GM21381 (cell line): ENCODE data around the gene HNRNPL.
A peak's percentile ranks its signal among the peaks of the same experiment; 100 is the strongest.
"Not testable (repeated sequence)": the region's sequence is repeated elsewhere in the genome, so short reads cannot be mapped to it uniquely, and the experiment has no call there.

Source experiments
- ATAC-seq: cut with Tn5 transposase; IDR thresholded peaks from one replicate; pipeline ENCODE4 v1.9.1; 2021; ENCODE audit warnings: mild to moderate bottlenecking, moderate library complexity; ENCODE audit not compliant: unreplicated experiment

The HNRNPL gene

DNA sequence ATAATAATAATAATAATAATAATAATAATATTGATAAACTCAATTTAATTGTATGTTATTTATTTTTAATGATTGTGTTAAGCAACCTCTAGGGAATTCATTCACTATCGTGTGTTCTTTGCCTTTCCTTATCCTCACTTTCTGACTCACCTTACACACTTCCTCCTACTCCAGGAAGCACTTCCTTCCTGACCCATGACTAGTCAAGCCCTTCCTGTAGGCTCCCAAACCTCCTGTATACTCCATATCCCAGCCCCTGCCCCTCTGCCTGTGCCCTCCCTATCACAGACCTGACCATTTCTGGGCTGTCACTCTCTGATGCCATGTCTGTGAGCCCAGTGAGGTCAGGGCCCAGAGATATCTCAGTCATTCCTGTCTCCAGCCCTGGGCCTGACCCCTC, 44.6 kb downstream of the HNRNPL start:
- no peak for ATAC-seq

GRCh38 chr19:38803543-38803942, 46.2 kb downstream of the HNRNPL start:
- ATAC-seq, result no peak

DNA sequence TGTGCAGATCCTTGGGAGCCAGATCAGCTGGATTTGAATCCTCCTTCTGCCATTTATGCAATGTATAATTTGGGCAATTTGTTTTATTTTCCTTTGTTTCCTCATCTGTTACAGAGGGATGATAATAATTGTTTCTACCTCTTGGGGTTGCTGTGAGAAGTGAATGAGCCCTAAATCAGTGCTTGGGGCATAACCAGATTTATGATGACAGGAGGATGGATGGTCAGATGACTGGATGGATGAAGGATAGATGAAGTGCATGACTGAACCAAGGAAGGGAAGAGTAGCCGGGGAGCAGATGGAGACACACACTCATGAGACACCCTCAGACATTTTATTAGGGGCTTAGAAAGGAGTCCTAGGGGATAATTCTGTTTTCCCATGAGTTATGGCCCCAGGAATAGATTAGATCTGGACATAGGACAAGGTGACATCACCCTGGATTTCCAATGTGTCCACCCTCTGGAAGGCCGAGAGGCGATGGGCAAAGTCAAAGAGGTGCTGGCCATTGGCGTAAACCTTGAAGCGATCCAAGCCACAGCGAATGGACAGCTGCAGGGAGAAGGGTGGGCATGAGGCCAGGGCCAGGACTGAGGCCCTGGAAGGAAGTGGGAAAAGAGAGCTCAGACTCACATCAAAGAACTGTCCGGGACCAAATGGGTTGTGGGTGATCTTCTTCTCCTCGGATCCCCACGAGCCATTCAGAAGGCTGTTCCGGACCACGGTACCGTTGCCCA, 48.3 kb downstream of the HNRNPL start:
- no peak for ATAC-seq

DNA sequence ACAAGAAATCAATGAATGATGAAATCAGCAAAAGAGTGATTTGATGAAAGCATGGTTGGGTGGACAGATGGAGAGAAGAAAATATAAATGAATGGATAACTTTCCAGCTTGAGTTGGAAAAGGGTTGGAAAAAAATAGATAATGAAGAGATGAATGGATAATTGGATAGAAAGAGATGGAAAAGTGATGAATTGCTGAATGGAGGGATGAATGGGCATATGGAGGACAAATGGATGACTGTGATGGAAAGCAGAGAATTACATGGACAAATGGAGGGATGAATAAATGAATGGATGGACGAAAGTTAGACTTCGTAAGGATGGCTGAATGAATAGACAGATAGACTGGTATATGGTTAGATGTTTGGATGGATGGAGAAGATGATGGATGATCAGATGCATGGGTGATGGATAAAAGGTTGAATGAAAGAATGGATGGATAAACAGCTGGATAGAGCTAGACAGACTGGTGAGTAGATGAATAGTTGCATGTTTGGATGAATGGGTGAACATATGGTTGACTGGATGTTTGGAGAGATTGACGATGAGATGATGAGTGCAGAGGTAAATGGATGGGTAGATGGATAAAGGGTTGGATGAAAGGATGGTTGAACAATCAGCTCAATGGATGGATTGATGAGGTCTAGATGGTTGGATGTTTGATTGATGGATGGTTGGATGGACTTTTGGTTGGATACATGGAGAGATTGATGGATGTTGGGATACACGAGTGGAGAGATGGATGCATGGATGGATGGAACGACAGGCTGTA, 49.0 kb downstream of the HNRNPL start:
- ATAC-seq, result no peak

- ATAC-seq, result no peak
These were observed 50.7 kb downstream of the HNRNPL start for GRCh38 chr19:38799104-38799503.

DNA sequence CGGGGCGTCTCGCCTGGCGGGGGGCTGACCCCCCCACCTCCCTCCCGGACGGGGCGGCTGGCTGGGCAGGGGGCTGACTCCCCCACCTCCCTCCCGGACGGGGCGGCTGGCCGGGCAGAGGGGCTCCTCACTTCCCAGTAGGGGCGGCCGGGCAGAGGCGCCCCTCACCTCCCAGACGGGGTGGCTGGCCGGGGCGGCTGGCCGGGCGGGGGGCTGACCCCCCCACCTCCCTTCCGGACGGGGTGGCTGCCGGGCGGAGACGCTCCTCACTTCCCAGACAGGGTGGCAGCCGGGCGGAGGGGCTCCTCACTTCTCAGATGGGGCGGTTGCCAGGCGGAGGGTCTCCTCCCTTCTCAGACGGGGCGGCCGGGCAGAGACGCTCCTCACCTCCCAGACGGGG, 52.0 kb downstream of the HNRNPL start:
- not testable (repeated sequence) for ATAC-seq

DNA sequence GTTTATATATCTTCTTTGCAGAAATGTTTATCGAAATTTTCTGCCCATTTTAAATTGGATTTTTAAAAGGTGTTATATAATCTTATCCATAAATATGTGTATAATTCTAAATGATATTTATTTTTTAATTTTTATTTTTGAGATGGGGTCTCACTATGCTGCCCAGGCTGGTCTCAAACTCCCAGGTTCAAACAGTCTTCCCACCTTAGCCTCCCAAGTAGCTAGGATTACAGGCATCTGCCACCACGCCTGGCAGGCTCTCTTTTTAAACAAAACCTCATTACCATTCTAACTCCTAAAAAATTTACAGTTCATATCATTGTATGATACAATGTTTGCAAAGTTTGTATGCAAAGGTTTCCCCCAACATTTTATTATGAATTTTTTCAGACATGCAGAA, 53.6 kb downstream of the HNRNPL start:
- ATAC-seq, result no peak

GRCh38 chr19:38795549-38795948, 54.2 kb downstream of the HNRNPL start:
- ATAC-seq, result no peak

- ATAC-seq, result no peak
These were observed 56.1 kb downstream of the HNRNPL start for GRCh38 chr19:38793671-38794070.

DNA sequence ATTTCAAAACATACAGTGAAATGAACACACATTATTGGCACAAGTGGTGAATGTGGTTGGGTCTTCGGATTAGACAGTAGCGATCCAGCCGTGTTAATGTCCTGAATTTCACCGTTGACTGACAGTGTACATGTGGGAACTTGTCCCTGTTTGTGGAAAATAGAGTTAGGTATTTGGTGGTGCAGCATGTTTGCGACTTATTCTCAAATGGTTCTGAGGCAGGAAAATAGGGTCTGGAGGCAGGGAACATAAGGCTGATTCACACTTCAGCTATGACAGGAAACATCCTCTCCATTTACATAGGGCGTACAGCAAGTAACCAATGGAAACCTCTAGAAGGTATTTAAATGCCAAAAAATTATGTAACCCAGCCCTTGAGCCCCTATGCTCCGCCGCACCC, 56.6 kb downstream of the HNRNPL start:
- no peak for ATAC-seq

DNA sequence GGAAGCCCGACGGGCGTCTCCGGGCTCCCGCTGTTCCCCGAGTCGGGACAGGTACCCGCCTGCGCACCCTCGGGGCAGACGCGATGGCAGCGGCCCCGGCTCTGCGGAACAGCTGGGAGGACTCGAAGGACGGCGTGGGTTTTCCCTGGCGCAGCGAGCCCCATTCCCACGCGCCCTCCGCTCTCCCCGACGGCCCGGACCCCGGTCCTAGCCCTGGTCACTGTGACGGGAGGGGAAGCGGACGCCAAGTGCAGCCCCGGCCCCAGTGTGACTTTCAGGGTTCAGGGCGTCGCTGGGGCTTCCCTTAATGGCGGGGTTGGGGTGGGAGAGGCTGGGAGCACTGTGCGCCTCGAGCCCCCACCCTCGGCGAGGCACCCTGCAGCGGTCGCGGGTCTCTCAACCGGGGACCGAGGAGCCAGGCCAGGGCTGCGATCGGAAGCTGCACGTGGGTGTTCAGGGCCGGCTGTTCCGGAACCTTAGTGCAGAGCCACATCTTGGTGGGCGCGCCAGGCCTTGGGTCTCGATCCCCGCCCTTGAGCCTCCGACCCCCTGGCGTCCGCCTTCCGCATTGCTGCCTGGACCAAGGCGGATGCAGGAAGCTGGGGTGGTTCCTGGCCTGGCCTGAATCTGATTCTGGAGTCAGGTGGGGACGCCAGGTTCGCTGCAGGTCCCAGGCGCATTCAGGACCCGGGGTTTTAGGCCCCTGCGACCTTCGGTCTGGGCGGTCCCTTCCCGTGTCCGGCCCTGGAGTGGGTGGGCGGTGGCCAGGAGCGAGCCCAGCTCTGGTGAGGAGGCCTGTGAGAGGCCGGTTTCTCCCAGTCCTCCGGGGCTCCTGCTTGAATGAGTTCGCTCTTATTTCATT, 57.3 kb downstream of the HNRNPL start:
- ATAC-seq, result no peak

DNA sequence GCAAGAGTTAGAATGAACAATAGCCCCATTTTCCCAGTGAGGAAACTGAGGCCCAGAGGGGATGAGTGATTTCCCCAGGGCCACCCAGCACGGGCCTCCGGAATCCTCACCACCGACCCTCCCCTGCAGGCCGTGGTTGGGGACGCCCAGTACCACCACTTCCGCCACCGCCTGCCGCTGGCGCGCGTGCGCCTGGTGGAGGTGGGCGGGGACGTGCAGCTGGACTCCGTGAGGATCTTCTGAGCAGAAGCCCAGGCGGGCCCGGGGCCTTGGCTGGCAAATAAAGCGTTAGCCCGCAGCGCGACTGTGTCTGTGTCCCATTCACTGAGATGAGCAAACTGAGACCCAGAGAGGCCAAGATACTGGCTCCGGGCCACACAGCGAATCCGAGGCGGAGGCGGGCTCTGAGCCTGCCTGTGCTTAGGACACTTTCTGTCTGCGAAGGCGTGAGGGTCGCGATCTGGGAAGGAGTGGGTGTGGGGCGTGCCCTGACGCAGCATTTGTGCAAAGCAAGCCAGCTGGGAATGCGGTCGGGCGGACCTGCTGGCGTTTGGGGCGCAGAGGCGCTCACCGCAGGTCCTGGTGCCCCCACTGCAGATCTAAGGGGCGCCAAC, 58.2 kb downstream of the HNRNPL start:
- ATAC-seq, result peak; percentile 69

- not testable (repeated sequence) for ATAC-seq
These were observed 59.0 kb downstream of the HNRNPL start for GRCh38 chr19:38790507-38791403.

DNA sequence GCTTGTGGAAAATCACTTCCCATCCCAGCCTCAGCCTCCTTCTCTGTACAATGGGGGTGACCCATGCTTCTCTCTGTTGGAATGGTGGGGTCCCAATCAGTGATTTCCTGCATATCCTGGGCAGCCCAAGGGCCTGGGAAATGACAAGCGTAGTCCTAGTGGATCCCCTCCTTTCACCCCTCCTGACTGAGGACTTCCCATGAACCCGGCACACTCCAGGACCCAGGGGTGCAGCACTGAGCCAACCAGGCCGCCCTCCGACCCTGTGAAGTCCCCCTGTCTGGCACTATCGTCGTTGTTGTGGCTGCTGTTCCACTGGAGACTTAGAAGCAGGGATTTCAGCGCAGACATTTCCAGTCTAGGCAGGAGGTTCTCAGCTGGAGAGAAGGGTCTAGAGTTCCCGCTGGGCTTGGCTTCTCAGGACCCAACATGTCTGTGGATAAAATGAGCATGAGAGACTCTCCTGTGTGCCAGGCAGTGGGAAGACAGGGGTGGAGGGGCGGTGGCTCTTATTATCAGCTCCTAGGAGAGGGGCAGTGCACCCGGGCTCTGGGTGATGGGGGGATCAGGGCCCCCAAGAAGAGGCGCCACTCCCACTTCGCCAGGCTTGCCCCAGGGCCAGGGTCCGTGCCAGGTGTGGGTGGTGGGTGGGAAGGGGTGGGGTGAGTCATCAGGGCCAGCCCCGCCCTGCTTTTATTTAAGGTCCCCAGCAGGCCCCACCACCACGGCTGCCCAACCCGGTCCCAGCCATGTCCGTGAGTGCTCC, 61.1 kb downstream of the HNRNPL start, which contains the start of gene LGALS7B:
Gene LGALS7B, plus strand, starts transcription at position 723 of the 766 bp plus-strand sequence. Its CDS starts 27 bp downstream, at position 750.
- no peak for ATAC-seq

GRCh38 chr19:38786572-38787265, 63.1 kb downstream of the HNRNPL start:
- ATAC-seq, result no peak
